OCI-LY1 (cell line): Measurements from ENCODE around the gene TAF4.

ENCODE experiments used
- H2AFZ ChIP-seq: fragments of 200-600 bp; sonication (generic), shearing (Covaris generic); 2 replicates; pipeline ENCODE4 v1.6.0; 2014; ENCODE audit warnings: antibody characterized with exemption, mild to moderate bottlenecking, low read length
- H3F3A ChIP-seq: fragments of 200-600 bp; sonication (generic), shearing (Covaris generic); 2 replicates; pipeline ENCODE4 v1.6.0; 2014; ENCODE audit warnings: mild to moderate bottlenecking, antibody characterized with exemption, low read length, moderate library complexity; ENCODE audit not compliant: insufficient read depth
- H3K27ac ChIP-seq: fragments of 200-600 bp; sonication (generic); 2 replicates; pipeline ENCODE4 v1.5.1; 2014; ENCODE audit warnings: low read length, mixed run types, mild to moderate bottlenecking, low read depth; ENCODE audit not compliant: poor library complexity, severe bottlenecking
- H3K27me3 ChIP-seq: fragments of 200-600 bp; sonication (generic); 2 replicates; pipeline ENCODE4 v1.6.0; 2014; ENCODE audit warnings: antibody characterized with exemption, mild to moderate bottlenecking, low read length, moderate library complexity; ENCODE audit not compliant: insufficient read depth
- H3K36me3 ChIP-seq: fragments of 200-600 bp; sonication (generic); 2 replicates; pipeline ENCODE4 v1.6.1; 2014; ENCODE audit warnings: mild to moderate bottlenecking, antibody characterized with exemption, low read length, moderate library complexity, mixed read lengths; ENCODE audit not compliant: insufficient read depth
- H3K4me1 ChIP-seq: fragments of 200-600 bp; sonication (generic); 2 replicates; pipeline ENCODE4 v1.5.1; 2014; ENCODE audit warnings: mild to moderate bottlenecking, low read length, moderate library complexity; ENCODE audit not compliant: insufficient read depth, severe bottlenecking
- H3K4me2 ChIP-seq: fragments of 200-600 bp; sonication (generic), shearing (Covaris generic); 2 replicates; pipeline ENCODE4 v1.6.1; 2014; ENCODE audit warnings: low read length
- H3K4me3 ChIP-seq: fragments of 200-600 bp; sonication (generic); 2 replicates; pipeline ENCODE4 v1.5.1; 2014; ENCODE audit warnings: low read length, low read depth, mild to moderate bottlenecking, mixed read lengths; ENCODE audit not compliant: poor library complexity, severe bottlenecking
- H3K79me2 ChIP-seq: fragments of 200-600 bp; shearing (Covaris generic); 2 replicates; pipeline ENCODE4 v1.6.1; 2016; ENCODE audit warnings: mixed run types, low read length, mixed read lengths; ENCODE audit not compliant: insufficient read depth
- H3K9ac ChIP-seq: fragments of 200-600 bp; sonication (generic), shearing (Covaris generic); 2 replicates; pipeline ENCODE4 v1.6.1; 2014; ENCODE audit warnings: mild to moderate bottlenecking, low read length, mixed read lengths
- H3K9me2 ChIP-seq: fragments of 200-600 bp; sonication (generic), shearing (Covaris generic); 2 replicates; pipeline ENCODE4 v1.6.1; 2014; ENCODE audit warnings: low read depth, mild to moderate bottlenecking, low read length, mixed read lengths
- H3K9me3 ChIP-seq: fragments of 200-600 bp; shearing (Covaris generic); 2 replicates; pipeline ENCODE4 v1.6.1; 2014; ENCODE audit warnings: low read length, mixed read lengths
- H4K20me1 ChIP-seq: fragments of 200-600 bp; sonication (generic), shearing (Covaris generic); 2 replicates; pipeline ENCODE4 v1.6.0; 2016; ENCODE audit warnings: mild to moderate bottlenecking, low read length; ENCODE audit not compliant: insufficient read depth
- CTCF ChIP-seq: fragments of 200-600 bp; sonication (generic), shearing (Covaris generic); IDR thresholded peaks from 2 replicates; pipeline ENCODE4 v1.5.1; 2017; ENCODE audit warnings: mild to moderate bottlenecking, antibody characterized with exemption, low read length, moderate library complexity, mixed read lengths
- EZH2 ChIP-seq: fragments of 200-600 bp; sonication (generic), shearing (Covaris generic); IDR thresholded peaks from 2 replicates; pipeline ENCODE4 v1.8.0; 2017; ENCODE audit warnings: borderline replicate concordance, mixed run types, mild to moderate bottlenecking, antibody characterized with exemption, low read length, moderate library complexity, mixed read lengths

Gene TAF4

GRCh38 chr20:62027698-62028321 is 37.9 kb downstream of the TAF4 start:
- Histone ChIP-seq H2AFZ (no peak overlapping the region), H3K79me2 (peaks cover 20% of the 10 kb centered on the region; the same call in 1 of the 2 replicates), H3K4me3 (no peak overlapping the region), H3K27me3 (no peaks in the 10 kb centered on the region), H3F3A (no peaks in the 10 kb centered on the region), H3K9me2 (no peaks in the 10 kb centered on the region), H3K36me3 (peaks cover 3% of the 10 kb centered on the region; the same call in 1 of the 2 replicates), H3K9ac (no peak overlapping the region), H3K4me2 (no peak overlapping the region), H3K27ac (no peak overlapping the region), H3K9me3 (no peaks in the 10 kb centered on the region), H4K20me1 (no peaks in the 10 kb centered on the region), H3K4me1 (peaks cover 29% of the 10 kb centered on the region)
- TF ChIP-seq CTCF (no peak), EZH2 (no peak)

DNA sequence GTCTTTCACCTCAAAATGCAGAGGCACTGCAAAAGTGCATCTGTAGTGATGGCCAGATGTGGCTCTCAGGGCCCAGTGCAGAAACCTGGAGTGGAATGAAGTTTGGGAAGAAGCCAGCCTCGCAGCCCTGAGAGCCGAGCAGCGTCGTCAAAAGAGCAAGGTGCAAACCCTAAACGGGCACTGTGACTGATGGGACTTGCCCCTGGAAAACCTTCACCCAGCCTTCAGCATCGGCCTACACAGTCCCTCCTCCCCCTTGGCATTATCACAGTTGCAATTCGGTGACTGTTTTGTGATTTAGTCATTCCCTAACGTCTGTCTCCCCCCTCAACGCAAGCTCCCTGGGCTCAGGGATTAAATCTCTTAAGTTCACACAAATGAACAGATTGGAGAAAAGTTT is 38.6 kb downstream of the TAF4 start:
- no peaks in the 10 kb centered on the region for H3K9me3 ChIP-seq

DNA sequence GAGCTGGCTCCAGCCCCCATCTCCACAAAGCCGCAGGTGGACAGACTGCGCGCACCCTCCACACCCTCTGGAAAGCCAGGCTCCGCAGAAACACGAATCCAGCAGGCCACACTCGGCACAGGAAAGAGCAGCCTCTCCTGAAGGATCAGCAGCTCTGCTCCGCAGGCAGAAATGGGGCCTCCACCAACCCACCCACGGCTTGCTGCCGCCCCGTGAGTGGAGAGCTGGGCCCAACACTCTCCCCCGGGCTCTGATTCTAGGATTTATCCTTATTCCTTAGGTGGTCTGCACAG is 39.2 kb downstream of the TAF4 start:
- H3K27ac ChIP-seq, result no peak overlapping the region
- H3K79me2 ChIP-seq, result peaks cover 20% of the 10 kb centered on the region; the same call in 1 of the 2 replicates
- no peaks in the 10 kb centered on the region for H3K27me3 ChIP-seq
- no peaks in the 10 kb centered on the region for H3K9me2 ChIP-seq
- H3K9ac ChIP-seq, result no peak overlapping the region
- H3K4me1 ChIP-seq, result peaks cover 16% of the 10 kb centered on the region
- H3K4me2 ChIP-seq, result no peak overlapping the region
- H3K4me3 ChIP-seq, result no peak overlapping the region
- no peaks in the 10 kb centered on the region for H3K9me3 ChIP-seq
- TF ChIP-seq EZH2 (no peak), CTCF (no peak)
- H3K36me3 ChIP-seq, result peaks cover 3% of the 10 kb centered on the region; the same call in 1 of the 2 replicates
- H2AFZ ChIP-seq, result no peak overlapping the region
- no peaks in the 10 kb centered on the region for H4K20me1 ChIP-seq
- H3F3A ChIP-seq, result no peaks in the 10 kb centered on the region

More for the DNA sequence above, 38.6 kb downstream of the TAF4 start:
- H3K4me1 ChIP-seq, result peaks cover 22% of the 10 kb centered on the region
- no peak overlapping the region for H3K9ac ChIP-seq
- no peak overlapping the region for H3K4me3 ChIP-seq
- no peaks in the 10 kb centered on the region for H3K9me2 ChIP-seq
- H4K20me1 ChIP-seq, result no peaks in the 10 kb centered on the region
- peaks cover 3% of the 10 kb centered on the region; the same call in 1 of the 2 replicates for H3K36me3 ChIP-seq
- H3K4me2 ChIP-seq, result no peak overlapping the region
- no peak overlapping the region for H2AFZ ChIP-seq
- no peak overlapping the region for H3K27ac ChIP-seq
- H3F3A ChIP-seq, result no peaks in the 10 kb centered on the region
- peaks cover 20% of the 10 kb centered on the region; the same call in 1 of the 2 replicates for H3K79me2 ChIP-seq
- TF ChIP-seq EZH2 (no peak), CTCF (no peak)
- H3K27me3 ChIP-seq, result no peaks in the 10 kb centered on the region
